AG08396 (cell line): ENCODE measurements around the gene INSL3.
"Not testable (repeated sequence)": the region's sequence is repeated elsewhere in the genome, so short reads cannot be mapped to it uniquely, and the experiment has no call there.

Source experiments
- DNase-seq: peaks from one replicate; pipeline ENCODE4 v3.0.0; 2012; ENCODE audit warnings: low spot score, mixed read lengths

Gene INSL3

DNA sequence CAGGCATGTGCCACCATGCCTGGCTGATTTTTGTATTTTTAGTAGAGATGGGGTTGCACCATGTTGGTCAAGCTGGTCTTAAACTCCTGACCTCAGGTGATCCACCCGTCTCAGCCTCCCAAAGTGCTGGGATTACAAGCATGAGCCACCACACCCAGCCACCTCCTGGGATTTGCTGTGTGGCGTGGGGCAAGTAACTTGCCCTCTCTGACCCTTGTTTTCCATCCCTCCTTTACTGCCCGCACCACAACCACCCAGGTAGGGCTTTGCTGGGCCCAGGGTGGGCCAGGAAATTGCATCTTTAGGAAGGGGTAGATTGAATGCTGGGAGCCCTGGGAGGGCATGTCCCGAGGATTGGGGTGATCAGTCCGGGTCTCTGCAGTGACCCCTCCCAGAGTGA is 37.6 kb downstream of the INSL3 start:
- not testable (repeated sequence) for DNase-seq

DNA sequence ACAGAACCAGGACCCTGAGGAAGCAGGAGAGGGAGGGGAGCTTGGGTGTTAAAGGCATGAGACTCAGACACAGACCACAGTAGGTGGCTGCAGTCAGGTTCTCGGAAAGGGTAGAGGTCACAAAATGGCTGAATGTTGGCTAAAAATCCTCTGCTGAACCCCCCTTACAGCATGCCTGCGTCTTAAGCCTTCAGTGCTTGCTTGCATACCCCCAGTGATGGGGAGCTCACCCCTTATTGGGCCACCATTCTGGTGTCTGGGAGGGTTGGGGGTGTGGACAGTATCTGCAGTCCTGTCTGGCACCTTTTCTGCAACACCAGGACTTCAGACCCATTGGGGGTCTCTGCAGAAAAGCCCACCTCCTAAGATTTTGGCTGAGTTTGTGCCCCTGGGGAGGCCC is 40.5 kb downstream of the INSL3 start:
- no peak for DNase-seq

GRCh38 chr19:17778968-17779929 is 42.1 kb downstream of the INSL3 start:
- DNase-seq = peak; percentile 65

GRCh38 chr19:17778251-17778967 is 42.9 kb downstream of the INSL3 start:
- DNase-seq = peak; percentile 81

DNA sequence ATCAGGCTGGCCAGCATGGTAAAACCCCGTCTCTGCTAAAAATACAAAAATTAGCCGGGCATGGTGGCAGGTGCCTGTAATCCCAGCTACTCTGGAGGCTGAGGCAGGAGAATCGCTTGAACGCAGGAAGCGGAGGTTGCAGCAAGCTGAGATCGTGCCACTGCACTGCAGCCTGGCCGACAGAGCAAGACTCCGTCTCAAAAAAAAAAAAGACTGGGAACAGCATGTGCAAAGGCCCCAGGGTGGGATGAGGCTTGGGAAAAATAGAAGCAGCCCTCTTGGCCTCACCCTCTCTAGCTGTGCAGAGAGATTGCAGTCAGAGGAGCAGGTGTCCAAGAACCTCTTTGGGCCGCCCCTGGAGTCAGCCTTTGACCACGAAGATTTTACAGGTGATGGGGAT is 43.5 kb downstream of the INSL3 start:
- DNase-seq = not testable (repeated sequence)

- DNase-seq = no peak
Observed at GRCh38 chr19:17775991-17776803, 45.1 kb downstream of the INSL3 start.

DNA sequence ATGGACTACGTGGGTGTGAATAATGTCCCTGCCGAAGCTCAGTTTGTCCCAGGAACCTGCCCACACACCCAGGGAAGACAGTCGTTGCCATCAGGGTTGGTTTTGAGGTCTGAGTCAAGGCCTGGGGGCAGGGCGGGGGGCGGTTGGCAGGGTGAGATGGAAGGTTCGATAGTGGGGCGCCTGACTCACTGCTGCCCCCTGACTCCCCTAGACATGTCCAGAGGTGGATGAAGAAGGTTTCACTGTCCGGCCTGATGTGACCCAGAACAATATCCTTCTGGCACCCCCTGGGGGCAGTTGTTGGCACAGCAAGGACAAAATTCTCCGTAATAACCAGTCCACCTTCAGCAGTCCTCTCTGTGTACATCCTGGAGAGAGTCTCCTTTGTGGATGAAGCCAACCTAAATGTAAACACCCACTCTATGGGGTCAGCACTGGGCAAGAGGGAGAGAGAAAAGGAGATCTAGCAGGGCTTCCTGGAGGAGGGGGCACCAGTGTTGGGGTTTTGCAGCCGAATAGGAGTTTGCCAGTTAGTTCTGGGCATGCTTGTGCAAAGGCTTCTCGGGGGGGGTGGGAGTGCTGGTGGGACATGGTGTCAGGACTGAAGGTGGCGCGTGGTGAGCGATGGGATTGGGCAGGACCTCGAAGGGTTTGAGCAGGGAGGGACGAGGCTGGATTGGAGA is 45.9 kb downstream of the INSL3 start:
- peak; percentile 54 for DNase-seq

DNA sequence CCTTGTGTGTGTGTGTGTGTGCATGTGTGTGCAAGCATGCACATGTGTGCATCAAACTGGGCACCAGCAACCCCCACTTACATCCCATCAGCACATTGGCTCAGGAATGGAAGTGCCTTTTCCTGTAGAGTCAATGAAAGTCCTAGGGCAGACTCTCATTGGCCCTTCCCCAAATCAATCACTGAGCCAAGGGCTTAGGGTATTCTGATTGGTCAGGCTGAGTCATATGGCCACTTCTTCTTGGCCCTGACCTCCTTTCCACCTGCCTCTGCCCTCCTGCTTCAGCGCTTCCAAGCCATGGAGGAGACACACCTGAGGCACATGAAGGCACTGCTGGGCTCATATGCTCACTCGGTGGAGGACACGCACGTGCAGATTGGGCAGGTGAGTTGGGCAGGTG is 49.1 kb downstream of the INSL3 start:
- DNase-seq = no peak

- DNase-seq = no peak
Observed at GRCh38 chr19:17770613-17771012, 50.7 kb downstream of the INSL3 start.

- no peak for DNase-seq
Observed at GRCh38 chr19:17767559-17767958, 53.8 kb downstream of the INSL3 start.

DNA sequence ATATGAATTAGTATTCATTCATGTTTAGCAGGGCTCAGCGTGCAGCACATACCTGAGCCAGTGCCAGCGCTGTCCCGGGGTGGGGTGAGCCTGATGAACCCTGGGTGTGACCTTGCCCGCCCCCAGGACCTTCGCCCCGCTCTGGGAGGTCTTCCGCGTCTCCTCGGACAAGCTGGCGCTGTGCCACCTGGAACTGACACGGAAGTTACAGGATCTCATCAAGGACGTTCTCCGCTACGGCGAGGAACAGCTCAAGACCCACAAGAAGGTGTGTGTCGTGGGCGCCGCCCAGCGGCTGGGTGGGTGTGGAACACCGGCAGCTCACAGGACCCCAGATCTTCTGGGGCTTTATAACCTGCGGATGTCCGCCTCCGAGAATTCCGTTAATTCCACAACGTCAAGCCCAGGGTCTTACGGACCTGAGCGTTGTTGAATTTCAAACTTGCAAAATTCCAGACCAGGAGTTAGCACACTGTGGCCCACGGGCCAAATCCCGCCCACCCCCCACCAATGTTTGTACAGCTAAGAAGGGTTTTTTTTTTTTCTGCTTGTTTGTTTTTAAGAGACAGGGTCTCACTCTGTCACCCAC is 54.7 kb downstream of the INSL3 start:
- DNase-seq = peak; percentile 77
